Right lobe of liver (tissue), 6 donors: ENCODE data around the gene IST1. TPM values are rescaled to one million over a fixed set of nuclear protein-coding genes. Genes with fewer than 3 reads are reported as not detected.

Experiments
- ATAC-seq, 4 donors: fragments of 200-7000 bp; cut with Tn5 transposase; one replicate each; pipeline ENCODE4 v1.9.1; 2020; ENCODE audit warnings: mild to moderate bottlenecking in 4 of 4, moderate library complexity in 4 of 4
- DNase-seq, 3 donors: peaks; one replicate each; pipeline ENCODE4 v3.0.0-alpha.2; 2020
- H3K27ac ChIP-seq, 3 donors: fragments of 200-600 bp; one replicate each; pipeline ENCODE4 v1.8.0; 2022
- H3K27me3 ChIP-seq, 2 donors: fragments of 200-600 bp; one replicate each; pipeline ENCODE4 v1.8.0; 2022
- H3K36me3 ChIP-seq, 4 donors: fragments of 200-600 bp; sonication (generic) in 1 of 4; one replicate each; pipeline versions ENCODE4 v1.5.1 to v1.8.0; 2017 to 2022; ENCODE audit warnings: control low read depth in 1 of 4
- H3K4me1 ChIP-seq, 4 donors: fragments of 200-600 bp; sonication (generic) in 1 of 4; one replicate each; pipeline versions ENCODE4 v1.5.1 to v1.8.0; 2017 to 2022; ENCODE audit warnings: control low read depth in 1 of 4
- H3K4me3 ChIP-seq, 3 donors: fragments of 200-600 bp; one replicate each; pipeline ENCODE4 v1.8.0; 2022
- H3K9me3 ChIP-seq, 4 donors: fragments of 200-600 bp; sonication (generic) in 1 of 4; one replicate each; pipeline versions ENCODE4 v1.5.1 to v1.8.0; 2017 to 2022; ENCODE audit warnings: control low read depth in 1 of 4
- POLR2A ChIP-seq: fragments of 450-650 bp; IDR thresholded peaks from one replicate; pipeline ENCODE4 v1.6.1; 2017; ENCODE audit warnings: antibody characterized with exemption, mild to moderate bottlenecking
- WGBS: methylation state at CpG from one replicate; pipeline ENCODE4 v1.1.6; 2018; ENCODE audit warnings: low coverage, low lambda C conversion rate; ENCODE audit not compliant: insufficient coverage; ENCODE audit errors: missing lambda C conversion rate; 5-methylcytosine and 5-hydroxymethylcytosine counted together
- intact Hi-C, 2 donors: fragments of 100-400 bp; cut with DNase I; formaldehyde crosslinking; loops; one replicate each; pipeline versions ENCODE4 v1.11.2 to v1.14.1; 2022
- long read RNA-seq: library from polyadenylated mRNA; unstranded; transcript quantifications from one replicate; pipeline ENCODE4 v2.0.0, GENCODE V29; 2019
- total RNA-seq, 6 experiments: library from RNA; depleted of rRNA in 2 of 6; stranded (reverse); fragments of >200 nt in 2 of 6; fragmentation: NEBNext Ultra II Directional in 3 of 6; extraction: Animal tissue kit (Norgen Biotek cat#: 25700) in 3 of 6; gene quantifications; one replicate each; pipeline versions ENCODE4 v1.1.0 to v1.2.4, GENCODE V29; 2016 to 2023
- TF ChIP-seq, protein P1 (sequence below), 4 donors: fragments of 200-600 bp in 3 of 4; fragments of 450-650 bp in 1 of 4; IDR thresholded peaks; one replicate each; pipeline versions ENCODE4 v1.5.1 to v1.8.0; 2016 to 2022; ENCODE audit warnings: antibody characterized with exemption in 4 of 4, mild to moderate bottlenecking in 2 of 4
- donor health status: DM: no; HTN: yes; CAD: no.
- donor health status: DM: no; HTN: no; CAD: no.
- donor health status: DM: no; HTN: no; CAD: no.
- donor health status: DM: no; HTN: yes; CAD: no.
- donor health status: DM: no; HTN: yes; CAD: no.

Gene IST1
- total RNA-seq = 10 to 100 TPM; 44.7 to 73.4 (median 65.5) TPM
- long read RNA-seq, full-length matches to known transcripts = 8 of 12 reads
- long read RNA-seq, partial matches to known transcripts = 2 of 12 reads
- long read RNA-seq, other reads (novel, unspliced or antisense) = 2 of 12 reads

DNA sequence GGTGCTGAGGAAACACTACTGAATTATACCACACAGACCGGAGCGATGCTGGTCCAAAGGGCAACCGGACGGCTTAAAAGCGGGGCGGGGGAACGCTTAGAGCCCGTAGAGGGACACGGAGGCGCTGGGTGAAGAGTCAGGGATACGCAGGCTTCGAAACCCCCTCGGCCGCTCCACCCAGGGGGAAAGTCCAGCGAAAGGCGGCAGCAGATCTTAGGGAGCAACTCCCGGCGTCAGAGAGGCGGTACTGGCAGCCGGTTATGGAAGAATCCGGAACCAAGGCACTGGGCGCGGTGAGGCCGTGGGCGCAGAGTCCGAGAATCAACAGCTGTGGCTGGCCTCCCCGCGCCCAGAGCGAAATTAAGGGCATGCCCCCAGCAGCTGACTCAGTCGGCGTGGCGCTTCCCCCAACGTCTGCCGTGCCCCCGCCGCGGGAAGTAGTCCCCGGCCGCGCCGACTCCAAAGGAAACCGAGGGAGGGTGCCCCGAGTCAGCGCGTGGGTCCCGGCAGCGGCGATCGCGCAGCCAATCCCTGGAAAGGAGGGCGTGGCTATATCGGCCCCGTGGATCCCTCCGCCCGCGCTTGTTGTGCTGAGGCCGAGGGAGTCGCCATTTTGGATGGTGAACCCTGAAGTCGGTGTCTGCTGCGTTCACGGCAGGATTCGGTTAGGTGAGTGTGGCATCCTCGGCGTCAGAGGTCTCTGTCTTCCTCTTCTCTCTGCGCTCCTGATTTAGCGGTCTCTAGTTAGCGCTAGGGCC lies at the start of gene IST1:
Gene IST1, plus strand, starts transcription at position 611 of the 758 bp plus-strand sequence. CDS start 20,110 bp downstream, outside the sequence.
- intact Hi-C loops = no loop called here
- Histone ChIP-seq H3K27ac (peak within 1 kb of the TSS; percentile 94 to 99 (median 94)), H3K4me3 (peak within 1 kb of the TSS; percentile 86 to 94 (median 88)), H3K9me3 (no peaks in the 10 kb centered on the region), H3K27me3 (no peaks in the 10 kb centered on the region), H3K4me1 (peaks cover 0 to 22% (median 6%) of the 10 kb centered on the region in 4 donors), H3K36me3 (no peaks in the 10 kb centered on the region)
- WGBS = 0% methylated on average over 13 of the region's 67 CpGs
- DNase-seq (peak; percentile 98 to 99 (median 98)), ATAC-seq (peak; percentile 93 to 97 (median 95))
- TF ChIP-seq POLR2A = peak; percentile 95
- TF ChIP-seq, protein P1, sequence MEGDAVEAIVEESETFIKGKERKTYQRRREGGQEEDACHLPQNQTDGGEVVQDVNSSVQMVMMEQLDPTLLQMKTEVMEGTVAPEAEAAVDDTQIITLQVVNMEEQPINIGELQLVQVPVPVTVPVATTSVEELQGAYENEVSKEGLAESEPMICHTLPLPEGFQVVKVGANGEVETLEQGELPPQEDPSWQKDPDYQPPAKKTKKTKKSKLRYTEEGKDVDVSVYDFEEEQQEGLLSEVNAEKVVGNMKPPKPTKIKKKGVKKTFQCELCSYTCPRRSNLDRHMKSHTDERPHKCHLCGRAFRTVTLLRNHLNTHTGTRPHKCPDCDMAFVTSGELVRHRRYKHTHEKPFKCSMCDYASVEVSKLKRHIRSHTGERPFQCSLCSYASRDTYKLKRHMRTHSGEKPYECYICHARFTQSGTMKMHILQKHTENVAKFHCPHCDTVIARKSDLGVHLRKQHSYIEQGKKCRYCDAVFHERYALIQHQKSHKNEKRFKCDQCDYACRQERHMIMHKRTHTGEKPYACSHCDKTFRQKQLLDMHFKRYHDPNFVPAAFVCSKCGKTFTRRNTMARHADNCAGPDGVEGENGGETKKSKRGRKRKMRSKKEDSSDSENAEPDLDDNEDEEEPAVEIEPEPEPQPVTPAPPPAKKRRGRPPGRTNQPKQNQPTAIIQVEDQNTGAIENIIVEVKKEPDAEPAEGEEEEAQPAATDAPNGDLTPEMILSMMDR (IDR thresholded peaks at IDR 0.05) = peak in 1 of 4 donors; percentile 15

DNA sequence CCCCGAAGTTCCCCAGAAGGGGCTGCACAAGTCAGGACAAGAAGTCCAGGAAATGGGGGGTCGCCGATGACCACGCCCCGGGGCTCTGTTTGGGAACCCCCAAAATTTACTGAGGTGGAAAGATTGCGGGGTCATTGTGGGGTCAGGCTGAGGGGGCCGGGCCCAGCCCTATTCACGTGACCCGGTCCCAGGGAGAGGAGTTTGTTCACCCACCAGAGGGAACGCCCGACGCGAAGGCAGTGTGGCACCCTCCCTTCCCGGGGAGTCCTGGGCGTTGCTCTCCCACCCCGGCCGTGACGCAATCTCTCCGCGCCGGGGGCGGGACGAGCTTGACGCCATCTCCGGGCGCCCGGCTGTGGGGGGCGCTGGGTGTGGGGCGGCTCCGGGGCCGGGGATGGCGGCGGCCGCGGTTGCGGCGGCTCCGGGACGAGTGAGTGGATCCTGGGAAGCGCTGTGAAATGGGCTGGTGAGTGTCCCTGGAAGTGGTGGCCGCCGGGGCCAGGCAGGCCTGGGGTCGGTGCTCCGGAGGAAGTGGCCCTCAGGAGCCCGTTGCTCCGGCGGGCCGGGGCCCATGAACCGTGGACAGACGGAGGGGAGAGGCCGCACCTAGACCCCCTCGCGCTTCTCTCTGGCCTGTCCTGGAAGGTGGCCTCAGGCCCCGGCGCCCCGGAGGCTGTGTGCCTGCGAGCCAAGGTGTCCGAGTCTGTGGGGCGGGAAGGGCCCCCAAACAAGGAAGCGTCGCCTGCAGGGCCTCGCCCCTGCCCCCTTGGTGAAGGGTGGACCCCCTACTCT lies 49.5 kb upstream of the IST1 start, which contains the start of gene ATXN1L:
Gene ATXN1L, plus strand, starts transcription at position 338 of the 792 bp plus-strand sequence. CDS start 3,765 bp downstream, outside the sequence.
- WGBS = 0% methylated on average over 5 of the region's 62 CpGs

DNA sequence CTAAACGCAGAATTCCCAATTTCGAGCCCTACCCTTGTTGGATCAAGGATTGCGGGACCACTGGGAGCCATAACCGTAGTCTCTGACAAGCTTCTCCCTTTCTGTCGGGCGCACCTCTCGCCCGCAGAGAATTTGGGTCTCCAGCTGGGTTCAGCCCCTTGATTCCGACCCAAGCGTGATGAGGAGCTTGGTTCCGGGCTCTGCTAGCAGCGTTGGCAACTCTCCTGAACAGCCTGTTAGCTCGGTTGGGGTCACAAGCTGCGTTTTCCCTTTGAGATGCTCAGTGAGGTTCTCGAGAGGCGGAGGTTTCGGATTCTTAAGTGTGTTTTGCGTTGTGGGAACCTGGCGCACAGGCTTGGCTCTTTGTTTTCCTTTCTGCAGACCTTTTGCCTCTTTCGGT lies 48.9 kb upstream of the IST1 start:
- DNase-seq (peak in 1 of 3 donors; percentile 46), ATAC-seq (peak in 2 of 4 donors; percentile 4 to 9)
- TF ChIP-seq POLR2A = no peak
- TF ChIP-seq, protein P1 (IDR thresholded peaks at IDR 0.05) = no peak
- WGBS = under 1% methylated on average over 18 of the region's 20 CpGs
- peak overlapping the region; percentile 81 to 90 (median 85) for H3K27ac ChIP-seq
- intact Hi-C loops = no loop called here
- H3K4me1 ChIP-seq = peaks cover 0 to 13% (median 0%) of the 10 kb centered on the region in 4 donors
- H3K4me3 ChIP-seq = peak overlapping the region; percentile 65 to 96 (median 79)
- no peaks in the 10 kb centered on the region for H3K9me3 ChIP-seq
- H3K36me3 ChIP-seq = peaks cover 0 to 33% (median 9%) of the 10 kb centered on the region in 4 donors
- H3K27me3 ChIP-seq = no peaks in the 10 kb centered on the region

More for the DNA sequence above, 49.5 kb upstream of the IST1 start, which contains the start of gene ATXN1L:
- peak; percentile 92 to 94 (median 94) for DNase-seq
- Histone ChIP-seq H3K4me1 (peaks cover 0 to 13% (median 0%) of the 10 kb centered on the region in 4 donors), H3K27me3 (no peaks in the 10 kb centered on the region), H3K27ac (peak within 1 kb of the TSS; percentile 81 to 90 (median 85)), H3K4me3 (peak within 1 kb of the TSS; percentile 65 to 96 (median 79)), H3K9me3 (no peaks in the 10 kb centered on the region), H3K36me3 (peaks cover 0 to 28% (median 8%) of the 10 kb centered on the region in 4 donors)
- peak; percentile 97 to 98 (median 98) for ATAC-seq
- peak; percentile 82 for TF ChIP-seq POLR2A
- TF ChIP-seq, protein P1 (IDR thresholded peaks at IDR 0.05) = peak in 1 of 4 donors; percentile 9
- intact Hi-C loops = no loop called here

DNA sequence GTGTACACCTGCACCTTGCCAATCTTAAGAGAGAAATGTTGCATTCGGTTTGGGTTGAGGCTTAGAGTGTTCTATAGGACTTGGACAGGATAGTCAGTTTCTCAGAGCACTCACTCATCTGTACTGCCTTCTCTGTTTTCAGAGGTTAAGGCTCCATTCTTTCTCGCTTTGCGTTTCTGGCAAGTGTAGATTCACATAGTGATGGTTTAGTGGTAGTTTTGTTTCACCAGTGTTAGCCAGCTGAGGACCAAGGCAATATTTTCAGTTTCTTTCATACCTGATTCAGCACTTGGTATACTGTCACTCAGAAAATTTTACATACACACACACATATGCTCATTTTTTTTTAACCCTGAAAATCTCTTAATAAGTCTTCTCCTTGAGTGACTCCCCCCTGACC lies 48.2 kb upstream of the IST1 start:
- intact Hi-C loops = no loop called here
- Histone ChIP-seq H3K27me3 (no peaks in the 10 kb centered on the region), H3K4me1 (peaks cover 0 to 13% (median 0%) of the 10 kb centered on the region in 4 donors), H3K9me3 (no peaks in the 10 kb centered on the region), H3K27ac (peak overlapping the region in 1 of 3 donors; percentile 81), H3K36me3 (peaks cover 0 to 36% (median 11%) of the 10 kb centered on the region in 4 donors), H3K4me3 (peak overlapping the region in 2 of 3 donors; percentile 79 to 96)
- ATAC-seq = no peak
- 47% methylated on average over 3 of the region's 3 CpGs for WGBS
- no peak for DNase-seq
- TF ChIP-seq, protein P1 (IDR thresholded peaks at IDR 0.05) = no peak
- TF ChIP-seq POLR2A = no peak
